AG09309 (cell line): ENCODE results near the gene EDN3.

Experiments
- DNase-seq: peaks from one replicate; pipeline ENCODE4 v3.0.0-alpha.2; 2010; ENCODE audit warnings: low read depth
- H3K4me3 ChIP-seq: 2 replicates; pipeline ENCODE4 v1.5.1; 2011; ENCODE audit warnings: mild to moderate bottlenecking, low read depth, low read length, moderate library complexity; ENCODE audit not compliant: control insufficient read depth
- CTCF ChIP-seq: IDR thresholded peaks from 2 replicates; pipeline ENCODE4 v1.5.1; 2011; ENCODE audit warnings: mild to moderate bottlenecking, low read depth, low read length, inconsistent platforms; ENCODE audit not compliant: insufficient read depth, control insufficient read depth; ENCODE audit errors: missing control alignments

EDN3 gene

GRCh38 chr20:59374261-59374660 lies 73.8 kb downstream of the EDN3 start:
- no peak for TF ChIP-seq CTCF
- H3K4me3 ChIP-seq: no peak overlapping the region
- no peak for DNase-seq

- no peak for TF ChIP-seq CTCF
- DNase-seq: no peak
- H3K4me3 ChIP-seq: no peak overlapping the region
Observed at GRCh38 chr20:59375541-59375940, 75.1 kb downstream of the EDN3 start.
